DND-41 (cell line): ENCODE measurements around the gene DGKH.

Source experiments
- ATAC-seq: fragments of 200-7000 bp; cut with Tn5 transposase; 3 replicates; pipeline ENCODE4 v1.9.1; 2021; ENCODE audit warnings: low read depth; ENCODE audit not compliant: insufficient read depth
- DNase-seq: peaks from one replicate; pipeline ENCODE4 v3.0.0-alpha.2; 2020
- H2AFZ ChIP-seq: 2 replicates; pipeline ENCODE4 v1.6.0; 2012; ENCODE audit warnings: low read depth, low read length
- H3K27ac ChIP-seq: 2 replicates; pipeline ENCODE4 v1.5.1; 2012; ENCODE audit warnings: low read length, inconsistent platforms
- H3K27me3 ChIP-seq: fragments of 200-600 bp; sonication (generic); 2 replicates; pipeline ENCODE4 v1.6.0; 2012; ENCODE audit warnings: low read length, mild to moderate bottlenecking, inconsistent platforms; ENCODE audit not compliant: insufficient read depth, poor library complexity
- H3K36me3 ChIP-seq: 2 replicates; pipeline ENCODE4 v1.5.1; 2012; ENCODE audit warnings: low read length, inconsistent platforms; ENCODE audit not compliant: insufficient read depth
- H3K4me1 ChIP-seq: 2 replicates; pipeline ENCODE4 v1.5.1; 2012; ENCODE audit warnings: mild to moderate bottlenecking, low read length; ENCODE audit not compliant: insufficient read depth
- H3K4me2 ChIP-seq: 2 replicates; pipeline ENCODE4 v1.6.0; 2012; ENCODE audit warnings: mild to moderate bottlenecking, moderate library complexity, low read length, inconsistent platforms; ENCODE audit not compliant: insufficient read depth
- H3K4me3 ChIP-seq, 2 experiments: fragments of 200-600 bp in 1 of 2; shearing (Covaris generic) in 1 of 2; 2 replicates each; pipeline ENCODE4 v1.5.1; 2012 to 2016; ENCODE audit warnings: inconsistent platforms in 2 of 2, low read length in 2 of 2, mild to moderate bottlenecking in 2 of 2, low read depth in 1 of 2, moderate library complexity in 1 of 2
- H3K79me2 ChIP-seq: 2 replicates; pipeline ENCODE4 v1.6.0; 2012; ENCODE audit warnings: low read length, inconsistent platforms; ENCODE audit not compliant: insufficient read depth
- H3K9ac ChIP-seq: 2 replicates; pipeline ENCODE4 v1.6.0; 2012; ENCODE audit warnings: low read depth, mild to moderate bottlenecking, inconsistent platforms, low read length, moderate library complexity
- H3K9me3 ChIP-seq: 2 replicates; pipeline ENCODE4 v1.5.1; 2012; ENCODE audit warnings: low read length, moderate library complexity, mild to moderate bottlenecking, inconsistent platforms; ENCODE audit not compliant: insufficient read depth, severe bottlenecking
- H4K20me1 ChIP-seq: 2 replicates; pipeline ENCODE4 v1.6.0; 2012; ENCODE audit warnings: low read length; ENCODE audit not compliant: insufficient read depth
- EZH2 ChIP-seq: IDR thresholded peaks from 3 replicates; pipeline ENCODE4 v1.6.1; 2012; ENCODE audit warnings: borderline replicate concordance, low read depth, mild to moderate bottlenecking, moderate library complexity, low read length, inconsistent platforms; ENCODE audit not compliant: severe bottlenecking
- TF ChIP-seq, protein P1 (sequence below): IDR thresholded peaks from 2 replicates; pipeline ENCODE4 v1.5.1; 2012; ENCODE audit warnings: borderline replicate concordance, low read length, moderate library complexity, mild to moderate bottlenecking; ENCODE audit not compliant: poor library complexity, severe bottlenecking; ENCODE audit errors: extremely low read depth

DGKH gene

DNA sequence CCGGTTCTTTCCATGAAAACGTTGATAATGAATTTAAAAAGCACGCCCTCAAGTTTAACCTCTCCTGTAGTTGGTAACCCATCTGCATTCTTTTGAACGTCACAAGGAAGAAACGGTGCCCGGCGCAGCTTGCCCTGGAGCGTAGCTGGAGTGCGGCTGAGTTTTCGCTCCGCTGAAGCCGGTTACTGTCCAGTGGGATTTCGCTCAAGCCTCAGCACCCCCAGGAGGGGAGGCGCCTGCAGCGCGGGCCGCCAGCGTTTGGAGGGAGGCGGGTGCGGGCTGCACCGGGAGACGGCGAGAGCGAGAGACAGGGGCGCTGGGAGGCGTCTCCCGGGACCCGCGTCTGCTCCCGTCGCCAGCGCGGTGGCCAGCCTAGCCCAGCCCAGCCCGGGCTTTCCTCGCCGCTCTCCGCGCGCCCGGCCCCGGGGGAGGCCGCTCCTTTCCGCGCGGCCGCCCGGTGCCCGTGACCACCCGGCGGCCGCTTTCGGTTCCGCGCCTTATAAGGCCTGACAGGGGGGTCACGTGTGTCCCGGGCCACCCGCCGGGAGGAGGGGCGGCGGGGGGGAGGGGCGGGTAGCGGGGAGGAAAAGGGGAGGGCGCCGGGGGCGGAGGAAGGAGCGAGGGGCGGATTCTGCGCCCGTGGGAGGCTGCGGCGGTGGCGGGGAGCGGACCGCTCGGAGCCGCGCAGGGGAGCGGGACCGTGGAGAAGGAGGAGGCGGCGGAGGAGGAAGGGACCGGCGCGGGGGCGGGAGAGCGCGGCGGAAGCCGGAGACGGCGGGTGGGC, 8.3 kb upstream of the DGKH start:
- Histone ChIP-seq H2AFZ (peak overlapping the region; percentile 79), H3K4me3 (peak overlapping the region; percentile 36 to 82), H3K27me3 (peaks cover 7% of the 10 kb centered on the region), H3K9me3 (no peaks in the 10 kb centered on the region), H4K20me1 (peaks cover 13% of the 10 kb centered on the region), H3K9ac (peak overlapping the region; percentile 66), H3K4me1 (peaks cover 22% of the 10 kb centered on the region), H3K4me2 (peak overlapping the region; percentile 97), H3K36me3 (no peaks in the 10 kb centered on the region), H3K27ac (peak overlapping the region; percentile 40), H3K79me2 (peaks cover 10% of the 10 kb centered on the region)
- peak; percentile 79 for ATAC-seq
- TF ChIP-seq, protein P1, sequence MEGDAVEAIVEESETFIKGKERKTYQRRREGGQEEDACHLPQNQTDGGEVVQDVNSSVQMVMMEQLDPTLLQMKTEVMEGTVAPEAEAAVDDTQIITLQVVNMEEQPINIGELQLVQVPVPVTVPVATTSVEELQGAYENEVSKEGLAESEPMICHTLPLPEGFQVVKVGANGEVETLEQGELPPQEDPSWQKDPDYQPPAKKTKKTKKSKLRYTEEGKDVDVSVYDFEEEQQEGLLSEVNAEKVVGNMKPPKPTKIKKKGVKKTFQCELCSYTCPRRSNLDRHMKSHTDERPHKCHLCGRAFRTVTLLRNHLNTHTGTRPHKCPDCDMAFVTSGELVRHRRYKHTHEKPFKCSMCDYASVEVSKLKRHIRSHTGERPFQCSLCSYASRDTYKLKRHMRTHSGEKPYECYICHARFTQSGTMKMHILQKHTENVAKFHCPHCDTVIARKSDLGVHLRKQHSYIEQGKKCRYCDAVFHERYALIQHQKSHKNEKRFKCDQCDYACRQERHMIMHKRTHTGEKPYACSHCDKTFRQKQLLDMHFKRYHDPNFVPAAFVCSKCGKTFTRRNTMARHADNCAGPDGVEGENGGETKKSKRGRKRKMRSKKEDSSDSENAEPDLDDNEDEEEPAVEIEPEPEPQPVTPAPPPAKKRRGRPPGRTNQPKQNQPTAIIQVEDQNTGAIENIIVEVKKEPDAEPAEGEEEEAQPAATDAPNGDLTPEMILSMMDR: no peak
- no peak for TF ChIP-seq EZH2
- DNase-seq: peak; percentile 90

DNA sequence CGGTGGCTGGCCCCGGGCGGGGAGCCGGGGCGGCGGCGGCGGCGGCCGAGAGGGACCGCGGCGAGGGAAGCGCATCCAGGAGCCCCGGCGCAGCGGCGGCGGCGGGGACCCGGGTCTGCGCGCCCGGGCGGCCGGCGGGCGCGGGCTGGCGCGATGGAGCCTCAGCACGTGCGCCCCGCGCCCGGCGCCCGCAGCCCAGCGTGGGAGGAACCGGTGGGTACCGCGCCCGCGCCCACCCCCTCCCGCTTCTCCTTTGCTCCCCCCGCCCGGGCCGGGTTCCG, 7.8 kb upstream of the DGKH start:
- no peaks in the 10 kb centered on the region for H3K36me3 ChIP-seq
- peak overlapping the region; percentile 88 for H2AFZ ChIP-seq
- peak; percentile 17 for ATAC-seq

DNA sequence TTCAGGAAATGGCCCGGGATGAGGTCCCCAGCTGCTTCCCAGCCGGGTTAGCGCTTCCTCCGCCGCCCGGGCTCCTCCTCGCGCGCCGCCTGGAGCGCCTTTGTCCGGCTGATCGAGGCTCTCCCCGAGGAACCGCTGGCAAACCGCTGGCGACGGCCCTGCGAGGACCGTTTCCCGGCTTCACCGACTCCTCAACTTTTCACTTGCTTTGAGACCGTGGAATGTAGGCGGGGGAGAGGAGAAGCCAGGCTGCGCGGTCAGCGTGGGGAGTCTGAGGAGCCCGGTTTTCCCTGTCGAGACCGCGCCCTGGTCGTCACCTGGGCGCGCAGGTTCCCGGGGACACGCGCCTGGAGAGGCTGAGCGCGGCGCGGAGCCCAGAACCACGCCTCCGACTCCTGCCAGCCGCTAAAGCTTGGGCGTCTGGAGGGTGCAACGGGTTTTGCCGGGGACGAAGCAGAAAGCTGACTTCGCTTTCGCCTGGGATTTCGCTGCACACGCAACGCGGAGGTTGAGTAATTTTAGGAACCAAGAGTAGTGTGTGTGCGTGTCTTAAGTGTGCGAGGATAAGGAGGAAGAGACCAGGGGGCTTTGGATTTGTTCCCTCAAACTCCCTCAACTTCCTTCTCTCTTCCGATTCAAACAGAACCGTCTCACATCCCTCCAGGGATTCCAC, 7.3 kb upstream of the DGKH start:
- Histone ChIP-seq H2AFZ (peak overlapping the region; percentile 88), H3K9me3 (no peaks in the 10 kb centered on the region), H3K79me2 (peaks cover 10% of the 10 kb centered on the region), H3K4me2 (peak overlapping the region; percentile 97), H3K27ac (peak overlapping the region; percentile 1; the same call in 1 of the 2 replicates), H3K27me3 (peaks cover 7% of the 10 kb centered on the region), H3K4me1 (peaks cover 22% of the 10 kb centered on the region), H3K36me3 (no peaks in the 10 kb centered on the region), H3K9ac (peak overlapping the region; percentile 66), H4K20me1 (peaks cover 15% of the 10 kb centered on the region), H3K4me3 (peak overlapping the region; percentile 58 to 82)
- DNase-seq: peak; percentile 51
- ATAC-seq: peak; percentile 49
- TF ChIP-seq, protein P1: no peak
- peak; percentile 2 for TF ChIP-seq EZH2

More for the DNA sequence above, 7.8 kb upstream of the DGKH start:
- peaks cover 13% of the 10 kb centered on the region for H4K20me1 ChIP-seq
- DNase-seq: no peak
- H3K9me3 ChIP-seq: no peaks in the 10 kb centered on the region
- peak overlapping the region; percentile 58 to 82 for H3K4me3 ChIP-seq
- peaks cover 7% of the 10 kb centered on the region for H3K27me3 ChIP-seq
- peak overlapping the region; percentile 34 for H3K27ac ChIP-seq
- peak overlapping the region; percentile 66 for H3K9ac ChIP-seq
- H3K4me1 ChIP-seq: peaks cover 22% of the 10 kb centered on the region
- peaks cover 10% of the 10 kb centered on the region for H3K79me2 ChIP-seq
- TF ChIP-seq, protein P1: no peak
- no peak for TF ChIP-seq EZH2
- peak overlapping the region; percentile 97 for H3K4me2 ChIP-seq
